OCI-LY3 (cell line): Measurements from ENCODE around the gene ATP9A.

Experiments used
- CTCF ChIP-seq: fragments of 200-600, 300-600 bp; sonication (generic); IDR thresholded peaks from 2 replicates; pipeline ENCODE4 v1.5.1; 2014; ENCODE audit warnings: antibody characterized with exemption, low read length, low read depth
- EZH2phosphoT487 ChIP-seq: fragments of 200-600 bp; shearing (Covaris generic); IDR thresholded peaks from 2 replicates; pipeline ENCODE4 v1.6.1; 2018; ENCODE audit warnings: antibody characterized with exemption, mixed run types, low read depth

DNA sequence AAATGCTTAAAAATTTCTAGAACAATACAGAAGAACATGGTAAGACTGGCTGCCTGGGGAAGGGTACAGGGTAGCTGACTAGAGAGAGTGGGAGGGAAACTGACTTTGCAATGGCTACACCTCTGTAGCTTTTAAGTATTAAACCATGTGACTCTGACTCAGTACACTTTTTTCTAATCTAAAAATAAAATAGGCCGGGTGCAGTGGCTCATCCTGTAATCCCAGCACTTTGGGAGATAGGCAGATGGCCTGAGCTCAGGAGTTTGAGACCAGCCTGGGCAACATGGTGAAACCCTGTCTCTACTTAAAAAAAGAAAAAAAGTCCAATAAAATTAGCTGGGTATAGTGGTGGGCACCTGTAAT lies 18.5 kb downstream of the ATP9A start:
- TF ChIP-seq CTCF (no peak), EZH2phosphoT487 (no peak)
